ENCODE data around the gene GALNT5.

GALNT5 gene

GRCh38 chr2:157333304-157334047 lies 76.0 kb downstream of the GALNT5 start:
- no peak for DNase-seq

- DNase-seq, result no peak
These were observed 76.8 kb downstream of the GALNT5 start for GRCh38 chr2:157334335-157334734.

GRCh38 chr2:157334797-157335196 lies 77.3 kb downstream of the GALNT5 start:
- DNase-seq, result no peak

GRCh38 chr2:157336137-157337010 lies 78.9 kb downstream of the GALNT5 start:
- peak; percentile 29 for DNase-seq

- DNase-seq, result no peak
These were observed 80.5 kb downstream of the GALNT5 start for GRCh38 chr2:157337978-157338377.

GRCh38 chr2:157339965-157340655 lies 82.6 kb downstream of the GALNT5 start:
- peak; percentile 61 for DNase-seq

DNA sequence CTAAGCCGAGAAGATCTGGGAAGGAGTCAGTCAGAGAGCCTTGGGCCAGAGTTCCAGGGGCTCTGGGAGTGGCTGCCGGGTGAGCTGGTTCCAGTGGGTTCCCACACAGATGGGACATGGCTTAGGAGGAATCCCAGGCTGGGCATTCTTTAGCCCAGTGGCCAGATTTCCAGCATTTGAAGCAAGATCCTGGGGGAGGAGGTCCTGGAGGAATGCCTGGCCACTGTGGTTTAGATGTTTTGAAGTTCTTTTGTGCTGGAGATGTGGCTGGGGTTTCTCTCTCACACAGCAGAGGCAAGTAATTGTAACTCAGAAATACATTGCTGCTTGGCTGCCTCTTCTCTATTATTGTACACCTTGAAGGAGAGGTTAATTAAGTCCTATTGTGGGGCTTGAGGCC lies 83.9 kb downstream of the GALNT5 start:
- peak; percentile 55 for DNase-seq

DNA sequence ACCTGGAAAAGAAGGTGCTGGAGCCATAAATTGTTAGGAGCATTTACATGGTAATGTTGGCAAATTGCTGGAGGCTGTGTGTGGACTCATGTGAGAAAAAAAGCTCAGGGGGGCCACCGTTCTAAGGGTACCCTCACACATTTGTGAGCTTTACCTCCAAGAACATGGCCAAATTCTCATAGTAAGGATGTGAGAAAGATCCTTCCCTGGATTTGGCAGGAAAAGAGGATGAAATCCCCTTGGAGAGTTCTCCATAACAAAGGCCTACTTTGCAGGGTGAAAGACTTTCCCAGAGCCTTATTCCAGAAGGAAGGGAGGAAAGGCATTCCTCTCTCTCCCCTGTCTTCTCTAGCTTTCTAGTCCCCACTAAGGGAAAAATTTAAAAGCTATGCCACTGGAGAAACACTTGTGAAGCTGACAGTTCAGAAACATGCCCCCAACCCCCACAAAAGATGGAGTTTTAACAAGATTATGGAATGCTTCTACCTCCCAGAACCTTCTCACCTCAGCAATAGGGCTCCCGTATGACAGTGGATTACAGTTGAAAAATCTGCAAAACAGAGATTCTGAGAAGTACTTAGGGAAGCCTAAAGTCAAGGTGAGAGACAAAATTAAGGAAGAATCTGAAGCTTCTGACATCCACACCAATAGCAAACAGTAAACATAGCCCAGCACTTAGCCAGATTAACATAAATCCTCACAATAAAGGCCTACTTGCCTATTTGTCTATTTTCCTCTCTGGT lies 88.3 kb downstream of the GALNT5 start:
- no peak for DNase-seq

DNA sequence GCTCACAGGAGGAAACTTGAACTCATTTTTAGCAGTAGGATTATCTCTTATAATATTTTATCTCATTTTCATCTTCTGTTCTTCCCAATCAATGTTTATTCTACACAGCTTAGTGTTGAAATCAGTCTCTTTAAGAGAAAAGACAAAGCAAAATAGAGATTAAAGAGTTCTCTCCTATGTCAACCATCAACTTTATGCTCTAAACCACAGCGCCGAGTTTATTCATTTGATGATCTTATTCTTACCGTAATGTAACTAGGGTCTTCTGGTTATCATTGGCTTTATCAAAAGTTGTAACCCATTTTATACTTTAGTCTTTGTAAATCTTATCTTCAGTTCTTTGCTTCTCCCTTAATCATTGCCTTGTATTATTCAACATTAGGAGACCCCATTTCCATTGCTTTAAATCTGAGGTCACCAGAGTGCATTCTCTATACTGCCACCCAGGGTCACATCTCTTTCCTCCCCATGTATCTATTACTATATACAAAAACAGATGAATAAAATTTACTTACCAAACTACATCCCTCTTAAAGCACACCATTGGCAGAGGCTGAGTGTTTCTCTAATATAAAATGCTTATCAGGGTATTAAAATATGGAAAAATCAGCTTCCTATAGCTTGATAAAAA lies 90.9 kb downstream of the GALNT5 start:
- no peak for DNase-seq

- DNase-seq, result peak; percentile 61
These were observed 92.5 kb downstream of the GALNT5 start for GRCh38 chr2:157349949-157350515.

GRCh38 chr2:157355618-157356017 lies 98.1 kb downstream of the GALNT5 start:
- DNase-seq, result peak; percentile 54

- no peak for DNase-seq
These were observed 102.1 kb downstream of the GALNT5 start for GRCh38 chr2:157359628-157360027.

DNA sequence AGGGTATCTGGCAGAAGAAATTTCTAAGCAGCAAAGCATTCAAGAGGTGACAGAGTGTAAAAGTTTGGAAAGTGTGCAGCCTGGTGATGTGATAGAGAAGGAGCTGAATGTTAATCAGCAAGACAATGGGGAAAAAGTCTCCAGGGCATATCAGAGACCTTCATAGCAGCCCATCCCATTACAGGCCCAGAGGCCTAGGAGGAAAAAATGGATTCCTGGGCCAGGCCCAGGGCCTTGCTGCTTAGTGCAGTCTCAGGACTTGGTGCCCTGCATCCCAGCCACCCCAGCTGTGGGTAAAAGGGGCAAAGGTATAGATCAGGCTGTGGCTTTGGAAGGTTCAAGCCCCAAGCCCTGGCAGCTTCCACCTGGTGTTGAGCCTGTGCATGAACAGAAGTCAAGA lies 104.0 kb downstream of the GALNT5 start:
- DNase-seq, result no peak

DNA sequence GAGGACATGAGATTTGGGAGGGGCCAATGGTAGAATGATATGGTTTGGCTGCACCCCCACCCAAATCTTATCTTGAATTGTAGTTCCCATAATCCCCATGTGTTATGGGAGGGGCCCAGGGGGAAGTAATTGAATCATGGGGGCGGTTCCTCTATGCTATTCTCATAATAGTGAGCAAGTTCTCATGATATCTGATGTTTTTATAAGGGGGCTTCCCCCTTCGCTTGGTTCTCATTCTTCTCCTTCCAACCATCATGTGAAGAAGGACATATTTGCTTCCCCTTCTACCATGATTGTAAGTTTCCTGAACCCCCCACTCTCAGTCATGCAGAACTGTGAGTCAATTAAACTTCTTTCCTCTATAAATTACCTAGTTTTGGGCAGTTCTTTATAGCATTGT lies 105.1 kb downstream of the GALNT5 start:
- no peak for DNase-seq

GRCh38 chr2:157363612-157364101 lies 106.2 kb downstream of the GALNT5 start:
- DNase-seq, result peak; percentile 79
